ENCODE measurements around the gene KRTAP23-1.

DNA sequence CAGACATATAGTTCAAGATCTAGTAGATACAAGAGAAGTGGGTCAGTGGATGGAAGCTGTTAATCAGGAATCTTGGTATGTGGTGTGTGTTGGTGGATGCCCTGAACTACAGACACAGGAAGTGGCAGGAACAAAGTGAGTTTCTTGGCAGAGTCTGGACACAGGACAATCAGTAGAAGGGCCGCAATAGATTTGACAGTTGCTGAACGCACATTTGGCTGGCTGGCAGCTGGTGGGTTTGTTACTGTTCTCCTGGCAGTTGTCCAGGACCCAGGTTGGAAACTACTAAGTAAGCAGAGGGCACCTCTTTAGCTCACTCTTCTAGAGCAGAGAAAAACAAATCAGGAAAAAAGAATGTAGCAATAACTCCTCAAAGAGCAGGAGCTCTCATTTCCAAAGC lies 41.5 kb downstream of the KRTAP23-1 start:
- TF ChIP-seq, protein P1, sequence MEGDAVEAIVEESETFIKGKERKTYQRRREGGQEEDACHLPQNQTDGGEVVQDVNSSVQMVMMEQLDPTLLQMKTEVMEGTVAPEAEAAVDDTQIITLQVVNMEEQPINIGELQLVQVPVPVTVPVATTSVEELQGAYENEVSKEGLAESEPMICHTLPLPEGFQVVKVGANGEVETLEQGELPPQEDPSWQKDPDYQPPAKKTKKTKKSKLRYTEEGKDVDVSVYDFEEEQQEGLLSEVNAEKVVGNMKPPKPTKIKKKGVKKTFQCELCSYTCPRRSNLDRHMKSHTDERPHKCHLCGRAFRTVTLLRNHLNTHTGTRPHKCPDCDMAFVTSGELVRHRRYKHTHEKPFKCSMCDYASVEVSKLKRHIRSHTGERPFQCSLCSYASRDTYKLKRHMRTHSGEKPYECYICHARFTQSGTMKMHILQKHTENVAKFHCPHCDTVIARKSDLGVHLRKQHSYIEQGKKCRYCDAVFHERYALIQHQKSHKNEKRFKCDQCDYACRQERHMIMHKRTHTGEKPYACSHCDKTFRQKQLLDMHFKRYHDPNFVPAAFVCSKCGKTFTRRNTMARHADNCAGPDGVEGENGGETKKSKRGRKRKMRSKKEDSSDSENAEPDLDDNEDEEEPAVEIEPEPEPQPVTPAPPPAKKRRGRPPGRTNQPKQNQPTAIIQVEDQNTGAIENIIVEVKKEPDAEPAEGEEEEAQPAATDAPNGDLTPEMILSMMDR (IDR thresholded peaks at IDR 0.05) = no peak
- no peak for TF ChIP-seq POLR2A (IDR thresholded peaks at IDR 0.05; ENCODE audit: low read depth)

All from esophagus muscularis mucosa (tissue), 3 donors.